ENCODE results near the gene LARGE1.

The LARGE1 gene

DNA sequence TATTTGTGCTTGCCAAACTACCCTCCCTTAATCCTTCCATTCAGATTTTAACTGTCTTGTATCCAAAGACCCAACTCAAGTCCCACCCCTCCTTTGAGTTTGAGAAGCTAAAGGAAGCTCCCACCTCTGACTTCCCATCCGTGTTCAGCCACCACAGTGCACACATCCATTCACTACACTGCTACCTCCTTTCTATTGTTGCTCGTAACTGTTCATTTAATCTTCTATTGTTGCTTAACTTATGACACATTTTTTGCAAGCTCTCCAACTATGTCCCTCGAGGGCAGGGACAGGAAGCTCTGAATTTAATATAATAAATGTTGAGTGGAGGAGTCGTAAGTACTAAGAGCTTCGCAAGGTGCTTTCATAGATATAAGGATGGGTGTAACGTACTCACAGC lies 10.4 kb downstream of the LARGE1 start:
- DNase-seq: no peak

DNA sequence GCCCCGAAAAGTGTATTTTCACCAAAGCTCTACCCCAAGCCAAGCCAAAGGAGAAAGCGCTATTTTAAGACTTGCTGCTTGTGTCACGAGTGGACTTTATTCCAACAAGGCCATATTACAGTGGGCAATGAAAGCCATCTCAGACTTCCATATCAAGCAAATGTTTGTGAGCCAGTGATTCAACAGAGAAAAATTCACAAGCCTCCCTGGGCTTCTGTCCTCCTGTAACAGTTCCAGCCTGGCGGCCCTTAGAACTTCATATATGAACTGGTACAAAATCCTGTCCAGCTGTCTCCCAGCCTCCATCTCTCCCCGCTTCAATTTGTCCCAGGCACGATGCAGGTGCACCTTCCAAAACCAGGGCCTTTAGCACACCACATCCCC lies 11.2 kb downstream of the LARGE1 start:
- no peak for DNase-seq

GRCh38 chr22:33908171-33909074 lies 11.9 kb downstream of the LARGE1 start:
- no peak for DNase-seq

- no peak for DNase-seq
Observed at GRCh38 chr22:33906954-33907353, 13.3 kb downstream of the LARGE1 start.

DNA sequence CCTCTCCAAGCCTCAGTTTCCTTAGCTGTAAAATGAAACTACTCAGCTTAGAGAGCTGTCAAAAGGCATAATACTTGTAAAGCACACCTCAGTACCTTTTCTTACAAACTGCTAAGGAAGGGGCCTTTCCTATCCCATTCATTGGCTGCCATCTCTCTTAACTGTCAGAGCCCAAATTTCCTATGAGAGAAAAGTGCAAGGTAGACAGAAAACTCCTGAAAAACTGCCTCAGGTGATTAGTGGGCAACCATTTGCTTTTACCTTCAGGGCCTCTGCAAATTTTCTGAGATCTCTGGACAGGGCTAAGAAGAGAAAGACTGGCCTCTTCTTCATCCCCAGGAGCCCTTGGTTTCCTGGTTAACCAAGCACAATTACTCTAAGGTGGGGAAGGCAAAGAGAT lies 13.8 kb downstream of the LARGE1 start:
- DNase-seq: no peak

GRCh38 chr22:33903012-33903411 lies 17.3 kb downstream of the LARGE1 start:
- no peak for DNase-seq

DNA sequence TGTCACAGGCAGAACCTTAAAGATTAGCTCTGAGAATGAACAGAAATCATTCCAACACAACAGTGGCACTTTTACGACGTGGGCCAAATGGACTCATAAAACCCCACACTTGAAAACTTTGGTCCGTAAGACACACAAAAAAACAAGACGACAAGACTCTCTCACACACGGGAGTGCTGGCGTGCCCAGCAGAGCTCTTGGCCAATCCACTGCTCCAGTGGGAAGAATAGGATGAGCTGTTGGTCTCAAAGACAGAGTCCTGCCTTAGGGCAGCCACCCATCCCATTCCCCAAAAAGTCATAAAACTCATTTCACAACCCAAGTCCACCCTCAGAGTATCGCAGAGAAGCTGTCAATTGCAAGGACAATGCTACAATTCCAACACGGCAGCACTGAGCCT lies 18.2 kb downstream of the LARGE1 start:
- no peak for DNase-seq

DNA sequence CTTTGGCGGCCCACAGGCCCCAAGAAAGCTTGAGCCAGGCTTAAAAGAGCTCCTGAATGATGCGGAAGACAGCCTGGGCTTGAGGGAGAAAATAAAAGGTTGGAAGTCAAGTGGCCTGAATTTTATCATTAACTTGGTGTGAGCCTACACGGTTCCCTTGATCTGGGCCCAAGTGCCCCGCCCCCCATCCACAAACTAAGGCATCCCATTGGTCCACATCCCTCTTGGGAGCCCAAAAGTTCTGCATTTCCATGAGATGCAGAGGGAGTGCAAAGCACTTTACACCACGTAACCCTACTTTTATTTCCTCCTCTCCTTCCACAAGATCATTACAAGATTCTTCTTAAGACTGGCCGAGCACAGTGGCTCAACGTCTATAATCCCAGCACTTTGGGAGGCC lies 22.2 kb downstream of the LARGE1 start:
- DNase-seq: no peak

DNA sequence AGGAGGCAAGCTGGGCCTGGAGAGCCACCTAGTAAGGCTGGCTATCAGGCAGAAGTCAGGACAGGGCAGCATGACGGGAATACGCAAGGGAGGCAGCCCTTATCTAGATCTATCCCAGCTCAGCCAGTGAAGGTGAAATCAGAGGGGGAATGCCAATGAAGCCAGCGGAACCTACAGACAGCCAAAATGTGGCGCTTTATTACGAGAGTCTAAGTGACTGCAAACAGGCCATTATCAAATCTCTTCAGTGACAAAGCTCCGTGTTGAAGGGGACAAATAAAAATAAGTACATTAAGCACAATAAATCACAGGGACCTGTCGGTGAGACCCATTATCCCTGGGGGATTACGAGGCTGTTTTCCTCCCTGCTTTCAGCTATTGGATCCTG lies 22.8 kb downstream of the LARGE1 start:
- no peak for DNase-seq

DNA sequence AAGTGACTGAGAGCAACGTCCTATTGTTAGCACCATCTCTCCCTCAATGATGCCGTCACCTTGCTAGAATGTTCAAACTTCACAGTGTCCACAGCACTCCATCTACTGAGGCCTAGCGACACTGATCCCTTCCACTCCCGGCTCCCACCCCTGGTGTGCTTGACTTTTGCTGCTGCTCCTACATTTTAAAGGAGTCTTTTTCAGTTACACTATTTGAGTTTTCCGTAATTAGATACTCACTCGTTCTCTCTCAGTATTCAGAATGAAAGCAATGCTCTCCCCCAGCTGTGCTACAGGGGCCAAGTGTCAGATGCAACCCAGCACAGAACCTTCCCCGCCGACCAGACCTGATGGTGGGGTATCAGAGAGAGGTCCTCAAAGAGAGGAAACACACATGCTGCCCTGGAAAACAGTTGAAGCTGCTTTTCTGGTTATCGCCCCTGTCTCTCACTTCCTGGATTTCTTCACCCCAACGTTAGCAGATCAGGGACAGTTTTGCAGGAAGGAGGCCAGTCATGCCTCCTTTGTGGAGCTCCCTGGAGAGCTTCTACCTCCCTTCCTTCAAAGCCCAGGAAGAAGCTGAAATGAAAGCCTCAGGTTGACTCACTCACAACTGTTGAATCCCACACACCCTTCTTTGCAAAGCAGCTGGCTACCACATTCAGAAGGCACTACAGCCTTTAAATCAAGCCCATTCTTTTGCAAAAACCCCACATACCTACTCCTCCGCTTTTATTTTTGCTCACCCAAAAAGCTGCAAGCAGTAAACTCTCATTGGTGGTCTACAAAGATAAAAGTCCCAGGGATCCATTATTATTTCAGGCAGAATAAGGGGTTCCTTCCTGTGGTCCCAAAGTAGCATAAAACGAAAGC lies 23.5 kb downstream of the LARGE1 start:
- no peak for DNase-seq

GRCh38 chr22:33896154-33896553 lies 24.1 kb downstream of the LARGE1 start:
- no peak for DNase-seq

- no peak for DNase-seq
Observed at GRCh38 chr22:33895444-33895843, 24.8 kb downstream of the LARGE1 start.

GRCh38 chr22:33894515-33894914 lies 25.8 kb downstream of the LARGE1 start:
- no peak for DNase-seq

DNA sequence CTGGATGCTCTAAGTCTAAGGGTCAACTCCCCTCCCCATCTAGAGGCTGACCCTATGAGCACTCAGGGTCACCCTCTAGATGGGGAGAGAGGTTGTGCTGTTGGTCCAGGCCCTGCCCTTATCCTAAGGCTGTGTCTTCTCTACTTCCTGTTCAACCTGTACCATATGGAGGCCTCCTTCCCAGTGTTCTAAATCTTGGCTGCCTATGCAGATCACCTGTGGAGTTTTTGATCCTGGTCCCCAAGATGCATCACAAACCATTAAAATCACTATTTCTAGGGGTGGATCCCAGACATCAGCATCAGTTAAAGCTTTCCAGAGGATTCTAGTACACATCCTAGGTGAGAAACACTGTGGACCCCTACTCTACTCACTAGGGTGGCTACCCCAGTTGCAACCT lies 26.2 kb downstream of the LARGE1 start:
- DNase-seq: no peak

DNA sequence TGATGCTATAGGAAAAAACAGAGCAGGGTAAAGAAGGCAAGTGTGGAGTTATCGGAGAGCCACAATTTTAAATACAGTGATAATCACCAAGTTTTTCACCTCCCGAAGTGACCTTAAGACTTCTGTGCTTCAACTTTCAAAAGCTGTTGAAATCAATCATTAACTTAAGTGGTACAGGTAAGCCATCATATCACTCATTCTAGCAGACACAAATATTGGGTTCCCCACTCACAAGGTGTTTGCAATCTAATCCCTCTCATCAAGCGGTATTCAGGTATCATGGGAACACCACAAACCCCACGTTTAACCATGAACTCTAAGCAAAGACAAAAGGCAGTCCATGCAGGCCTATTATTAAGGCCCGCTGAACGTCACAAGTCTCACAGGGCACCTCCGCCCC lies 26.8 kb downstream of the LARGE1 start:
- no peak for DNase-seq

DNA sequence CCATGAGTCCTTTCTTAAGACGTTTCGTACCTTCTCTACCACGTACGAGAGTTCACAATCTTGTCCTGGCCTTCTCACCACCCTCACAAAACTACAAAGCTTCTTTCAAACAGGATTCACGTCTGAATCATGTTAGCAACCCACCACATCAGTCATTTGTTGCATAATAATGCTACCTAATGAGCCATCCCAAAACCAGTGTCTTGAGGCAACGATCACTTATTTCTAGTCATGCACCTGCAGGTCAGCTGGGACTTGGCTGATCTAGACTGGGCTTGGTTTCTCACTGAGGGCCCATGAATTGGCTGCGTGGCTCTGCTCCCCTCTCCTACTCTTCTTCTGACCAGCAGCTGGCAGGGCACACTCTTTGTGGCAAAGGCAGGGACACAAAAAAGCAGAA lies 28.3 kb downstream of the LARGE1 start:
- no peak for DNase-seq

DNA sequence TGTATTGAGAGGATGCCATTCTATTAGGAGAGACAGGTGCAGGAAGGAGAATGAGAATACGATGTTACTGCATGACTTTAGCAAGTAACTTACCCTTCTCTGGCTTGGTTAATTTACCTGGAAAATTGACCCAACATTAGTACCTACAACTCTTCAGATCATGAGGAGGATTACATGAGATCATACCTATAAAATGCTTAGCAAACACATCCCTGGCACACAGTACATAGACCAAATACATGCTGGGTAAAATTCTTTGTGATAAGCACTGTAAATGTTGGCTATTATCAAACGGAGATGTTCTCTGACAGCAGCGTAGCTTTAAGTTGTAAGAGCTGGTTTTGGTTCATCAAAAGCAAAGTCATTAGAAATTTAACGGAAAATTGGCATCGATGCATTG lies 28.8 kb downstream of the LARGE1 start:
- no peak for DNase-seq

DNA sequence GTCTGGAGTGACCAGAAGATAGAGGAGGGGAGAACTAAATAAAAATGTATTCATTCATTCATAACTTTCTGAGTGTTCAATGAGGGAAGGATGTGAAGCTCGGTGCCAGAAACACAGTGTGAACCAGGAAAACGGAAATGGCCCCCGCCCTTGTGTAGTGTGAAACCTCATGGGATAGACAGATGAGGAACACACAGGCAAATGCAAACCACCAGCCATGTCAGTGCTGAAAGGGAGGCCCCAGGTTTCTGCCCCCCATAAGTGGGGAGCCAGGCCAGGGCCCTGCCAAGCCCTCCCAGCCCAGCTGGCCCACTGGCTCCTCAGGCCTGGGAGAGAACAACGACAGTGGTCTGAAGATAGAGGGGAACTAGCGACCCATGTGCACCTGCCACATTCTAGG lies 30.5 kb downstream of the LARGE1 start:
- no peak for DNase-seq

GRCh38 chr22:33888821-33889220 lies 31.5 kb downstream of the LARGE1 start:
- DNase-seq: no peak

DNA sequence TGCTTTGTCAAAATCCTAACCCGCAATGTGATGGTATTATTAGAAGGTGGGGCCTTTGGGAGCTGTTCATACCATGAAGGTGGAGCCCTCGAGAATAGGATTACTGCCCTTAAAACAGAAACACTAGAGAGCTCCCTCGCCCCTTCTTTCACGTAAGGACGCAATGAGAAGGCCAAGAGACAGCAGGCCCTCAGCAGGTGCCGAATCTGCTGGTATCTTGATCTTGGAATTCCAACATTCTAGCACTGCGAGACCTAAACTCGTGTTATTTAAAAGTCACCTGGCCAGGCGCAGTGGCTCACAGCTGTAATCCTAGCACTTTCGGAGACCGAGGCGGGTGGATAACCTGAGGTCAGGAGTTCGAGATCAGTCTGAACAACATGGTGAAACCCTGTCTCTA lies 33.1 kb downstream of the LARGE1 start:
- DNase-seq: no peak

DNA sequence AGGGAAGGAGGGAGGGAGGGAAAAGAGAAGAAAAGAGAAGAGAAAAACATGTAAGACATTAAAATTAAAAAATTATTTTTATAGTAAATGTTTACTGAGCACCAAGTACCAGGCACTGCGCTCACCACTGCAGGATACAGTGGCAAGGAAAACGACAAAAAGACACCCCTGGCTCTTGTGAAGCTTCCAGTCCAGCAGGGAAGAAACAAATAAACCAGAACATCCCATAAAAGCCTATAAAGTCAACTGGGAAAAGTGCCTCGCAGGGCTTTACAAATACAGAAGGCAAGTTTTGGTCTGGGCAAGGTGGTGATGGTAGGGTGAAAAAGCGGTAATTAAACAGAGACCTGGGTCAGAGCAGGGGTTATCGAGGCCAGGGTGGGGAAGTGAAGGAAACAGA lies 33.6 kb downstream of the LARGE1 start:
- DNase-seq: no peak

DNA sequence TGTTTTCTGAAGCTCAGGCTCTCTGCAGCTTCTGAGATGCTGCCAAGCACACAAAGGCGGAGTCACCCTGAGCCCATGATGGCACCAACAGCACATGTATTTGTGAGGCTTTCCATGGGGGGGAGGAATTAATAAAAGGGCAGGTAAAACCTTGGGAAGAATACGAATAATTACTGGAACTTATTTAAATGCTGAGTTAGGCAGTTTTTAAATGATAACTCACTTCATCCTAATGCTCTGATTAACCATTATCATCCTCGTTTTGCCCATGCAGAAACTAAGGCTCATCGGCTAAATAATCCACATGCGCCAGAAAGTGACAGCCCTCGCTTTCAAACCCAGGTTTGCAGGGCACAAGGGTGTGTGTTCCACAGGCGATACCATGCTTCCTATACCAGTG lies 35.4 kb downstream of the LARGE1 start:
- no peak for DNase-seq

GRCh38 chr22:33883961-33884808 lies 36.1 kb downstream of the LARGE1 start:
- no peak for DNase-seq

Measured in stimulated activated naive CD4-positive, alpha-beta T cell (primary cell).